Bronchial epithelial cell (primary cell): ENCODE measurements around the gene DACT1. TPM values are rescaled to one million over a fixed set of nuclear protein-coding genes. Genes with fewer than 3 reads are reported as not detected.

ENCODE experiments used
- DNase-seq: peaks from one replicate; pipeline ENCODE4 v3.0.0-alpha.2; 2010; ENCODE audit warnings: low read depth
- FAIRE-seq: peaks from 2 replicates; lab custom pipeline; 2011; peaks lifted over from hg19 to GRCh38; lab: Jason Lieb, UNC
- H3K27me3 ChIP-seq: 2 replicates; pipeline ENCODE4 v1.5.1; 2011; ENCODE audit warnings: low read length; ENCODE audit not compliant: control insufficient read depth, insufficient read depth
- H3K36me3 ChIP-seq: 2 replicates; pipeline ENCODE4 v1.5.1; 2011; ENCODE audit warnings: low read length; ENCODE audit not compliant: control insufficient read depth, insufficient read depth
- H3K4me3 ChIP-seq: 2 replicates; pipeline ENCODE4 v1.5.1; 2011; ENCODE audit warnings: mild to moderate bottlenecking, low read depth, low read length, control low read depth
- total RNA-seq: library from RNA; depleted of rRNA; stranded (reverse); fragments of >200 nt; gene quantifications from 2 replicates; pipeline ENCODE4 v1.2.1, GENCODE V29; 2014
- TF ChIP-seq, protein P1 (sequence below): IDR thresholded peaks from 2 replicates; pipeline ENCODE4 v1.5.1; 2011; ENCODE audit warnings: mild to moderate bottlenecking, moderate library complexity, low read length, control low read depth, inconsistent platforms; ENCODE audit not compliant: insufficient read depth, severe bottlenecking

DACT1 gene
- total RNA-seq, 1 donor from 2014 or later: 1.1 TPM

GRCh38 chr14:58695514-58695913, 57.8 kb downstream of the DACT1 start:
- TF ChIP-seq, protein P1, sequence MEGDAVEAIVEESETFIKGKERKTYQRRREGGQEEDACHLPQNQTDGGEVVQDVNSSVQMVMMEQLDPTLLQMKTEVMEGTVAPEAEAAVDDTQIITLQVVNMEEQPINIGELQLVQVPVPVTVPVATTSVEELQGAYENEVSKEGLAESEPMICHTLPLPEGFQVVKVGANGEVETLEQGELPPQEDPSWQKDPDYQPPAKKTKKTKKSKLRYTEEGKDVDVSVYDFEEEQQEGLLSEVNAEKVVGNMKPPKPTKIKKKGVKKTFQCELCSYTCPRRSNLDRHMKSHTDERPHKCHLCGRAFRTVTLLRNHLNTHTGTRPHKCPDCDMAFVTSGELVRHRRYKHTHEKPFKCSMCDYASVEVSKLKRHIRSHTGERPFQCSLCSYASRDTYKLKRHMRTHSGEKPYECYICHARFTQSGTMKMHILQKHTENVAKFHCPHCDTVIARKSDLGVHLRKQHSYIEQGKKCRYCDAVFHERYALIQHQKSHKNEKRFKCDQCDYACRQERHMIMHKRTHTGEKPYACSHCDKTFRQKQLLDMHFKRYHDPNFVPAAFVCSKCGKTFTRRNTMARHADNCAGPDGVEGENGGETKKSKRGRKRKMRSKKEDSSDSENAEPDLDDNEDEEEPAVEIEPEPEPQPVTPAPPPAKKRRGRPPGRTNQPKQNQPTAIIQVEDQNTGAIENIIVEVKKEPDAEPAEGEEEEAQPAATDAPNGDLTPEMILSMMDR: no peak
- FAIRE-seq (no peak), DNase-seq (no peak)
- no peaks in the 10 kb centered on the region for H3K36me3 ChIP-seq
- no peak overlapping the region for H3K4me3 ChIP-seq
- no peaks in the 10 kb centered on the region for H3K27me3 ChIP-seq

DNA sequence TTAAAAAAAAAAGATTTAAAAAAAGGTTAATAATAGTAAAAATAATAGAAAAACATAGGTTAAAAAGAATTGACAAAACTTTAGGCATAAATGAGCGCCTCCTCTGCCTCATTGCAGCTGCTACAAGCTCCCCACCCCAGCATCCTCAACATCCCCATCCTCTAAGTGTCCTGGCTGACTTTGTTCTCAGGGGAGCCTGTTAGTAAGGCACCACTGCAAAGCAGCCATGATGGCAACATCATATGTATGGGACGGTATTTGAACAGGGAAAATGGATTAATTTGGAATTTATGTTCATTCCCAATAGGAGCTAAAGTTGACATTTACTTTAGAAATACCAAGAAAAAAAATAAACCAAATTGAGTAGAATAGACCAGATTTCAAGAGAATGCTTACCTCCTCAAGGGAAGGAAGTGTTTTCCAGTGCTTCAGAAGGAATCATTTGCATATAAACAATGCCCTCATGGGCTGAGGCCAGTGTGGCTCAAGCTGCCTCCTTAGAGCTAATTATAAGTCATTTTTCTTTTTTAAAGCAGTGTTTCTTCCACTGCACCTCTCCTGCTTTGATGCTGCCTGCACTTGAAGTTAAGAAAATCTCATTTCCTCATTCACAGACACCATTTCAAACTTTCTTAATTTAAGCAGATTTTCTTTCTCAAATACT, 59.6 kb downstream of the DACT1 start:
- no peak for DNase-seq
- TF ChIP-seq, protein P1: no peak
- Histone ChIP-seq H3K27me3 (peaks cover 2% of the 10 kb centered on the region), H3K4me3 (no peak overlapping the region), H3K36me3 (no peaks in the 10 kb centered on the region)
- FAIRE-seq: no peak

Other genes with a start within 250 kb of the DACT1 start
- not detected in 2 replicates for gene TOMM20L, start 242.0 kb upstream of the DACT1 start, total RNA-seq
- gene TIMM9, start 210.4 kb upstream of the DACT1 start, total RNA-seq: 15.5 and 18.3 TPM in 2 replicates
- 6.0 and 8.7 TPM in 2 replicates for gene KIAA0586, start 210.2 kb upstream of the DACT1 start, total RNA-seq